MM.1S (cell line): ENCODE results near the gene CRADD.

Source experiments
- EZH2 ChIP-seq: fragments of 300-600 bp; sonication (generic); optimal IDR thresholded peaks from 2 replicates; pipeline ENCODE3; 2017; ENCODE audit warnings: low read depth, mild to moderate bottlenecking, antibody characterized with exemption, low read length, mixed read lengths
- EZH2phosphoT487 ChIP-seq: fragments of 300-600 bp; sonication (generic); IDR thresholded peaks from 2 replicates; pipeline ENCODE4 v1.6.1; 2018; ENCODE audit warnings: antibody characterized with exemption, low read length
- TF ChIP-seq, protein P1 (sequence below): fragments of 300-600 bp; sonication (generic); IDR thresholded peaks from 2 replicates; pipeline ENCODE4 v1.5.1; 2016; ENCODE audit warnings: antibody characterized with exemption, low read length, mixed read lengths

DNA sequence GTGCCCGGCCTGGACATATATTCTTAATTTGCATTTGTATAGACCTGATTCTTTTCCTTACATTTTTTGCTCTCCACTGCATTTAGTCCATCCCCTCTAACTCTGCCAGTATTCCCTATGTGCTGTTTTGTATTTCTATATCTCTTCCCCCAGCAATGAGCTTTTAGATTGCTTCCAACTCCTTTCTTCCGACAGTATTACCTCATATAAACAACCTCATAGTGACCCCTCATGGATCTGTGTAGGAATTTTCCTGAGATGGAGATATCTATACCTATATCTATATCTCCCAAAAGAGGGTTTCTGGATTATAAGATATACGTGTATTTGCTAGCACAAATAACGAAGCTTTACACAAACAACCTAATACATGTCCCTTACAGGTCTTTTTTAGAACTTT is 161.9 kb downstream of the CRADD start:
- TF ChIP-seq EZH2phosphoT487 (no peak), EZH2 (no peak)
- TF ChIP-seq, protein P1, sequence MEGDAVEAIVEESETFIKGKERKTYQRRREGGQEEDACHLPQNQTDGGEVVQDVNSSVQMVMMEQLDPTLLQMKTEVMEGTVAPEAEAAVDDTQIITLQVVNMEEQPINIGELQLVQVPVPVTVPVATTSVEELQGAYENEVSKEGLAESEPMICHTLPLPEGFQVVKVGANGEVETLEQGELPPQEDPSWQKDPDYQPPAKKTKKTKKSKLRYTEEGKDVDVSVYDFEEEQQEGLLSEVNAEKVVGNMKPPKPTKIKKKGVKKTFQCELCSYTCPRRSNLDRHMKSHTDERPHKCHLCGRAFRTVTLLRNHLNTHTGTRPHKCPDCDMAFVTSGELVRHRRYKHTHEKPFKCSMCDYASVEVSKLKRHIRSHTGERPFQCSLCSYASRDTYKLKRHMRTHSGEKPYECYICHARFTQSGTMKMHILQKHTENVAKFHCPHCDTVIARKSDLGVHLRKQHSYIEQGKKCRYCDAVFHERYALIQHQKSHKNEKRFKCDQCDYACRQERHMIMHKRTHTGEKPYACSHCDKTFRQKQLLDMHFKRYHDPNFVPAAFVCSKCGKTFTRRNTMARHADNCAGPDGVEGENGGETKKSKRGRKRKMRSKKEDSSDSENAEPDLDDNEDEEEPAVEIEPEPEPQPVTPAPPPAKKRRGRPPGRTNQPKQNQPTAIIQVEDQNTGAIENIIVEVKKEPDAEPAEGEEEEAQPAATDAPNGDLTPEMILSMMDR, result no peak
